ENCODE data around the gene NPIPA1. TPM values are rescaled to one million over a fixed set of nuclear protein-coding genes. Genes with fewer than 3 reads are reported as not detected.

The NPIPA1 gene
- total RNA-seq = 47.1 and 53.0 TPM in 2 replicates

DNA sequence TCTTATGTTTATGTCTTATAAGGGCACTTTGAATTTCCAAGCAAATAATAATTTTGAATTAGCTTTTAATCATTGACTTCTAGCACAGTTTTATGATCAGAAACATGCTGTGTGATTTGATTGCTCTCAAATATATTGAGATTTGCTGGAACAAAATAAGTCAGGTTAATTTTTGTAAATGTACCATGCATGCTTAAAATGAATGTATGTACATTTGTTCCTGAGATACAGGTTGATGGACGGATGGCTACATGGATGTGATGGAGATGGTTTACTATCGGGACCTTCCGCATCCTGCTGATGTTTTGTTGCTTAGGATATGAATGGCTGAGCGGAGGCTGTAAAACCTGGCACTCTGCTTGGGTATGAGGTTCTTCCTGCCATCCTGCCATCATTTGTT is at the start of gene NPIPA1:
TSS of gene NPIPA1 (plus strand) at position 301 of the 400 bp plus-strand sequence. CDS start at position 301, 0 bp downstream.

DNA sequence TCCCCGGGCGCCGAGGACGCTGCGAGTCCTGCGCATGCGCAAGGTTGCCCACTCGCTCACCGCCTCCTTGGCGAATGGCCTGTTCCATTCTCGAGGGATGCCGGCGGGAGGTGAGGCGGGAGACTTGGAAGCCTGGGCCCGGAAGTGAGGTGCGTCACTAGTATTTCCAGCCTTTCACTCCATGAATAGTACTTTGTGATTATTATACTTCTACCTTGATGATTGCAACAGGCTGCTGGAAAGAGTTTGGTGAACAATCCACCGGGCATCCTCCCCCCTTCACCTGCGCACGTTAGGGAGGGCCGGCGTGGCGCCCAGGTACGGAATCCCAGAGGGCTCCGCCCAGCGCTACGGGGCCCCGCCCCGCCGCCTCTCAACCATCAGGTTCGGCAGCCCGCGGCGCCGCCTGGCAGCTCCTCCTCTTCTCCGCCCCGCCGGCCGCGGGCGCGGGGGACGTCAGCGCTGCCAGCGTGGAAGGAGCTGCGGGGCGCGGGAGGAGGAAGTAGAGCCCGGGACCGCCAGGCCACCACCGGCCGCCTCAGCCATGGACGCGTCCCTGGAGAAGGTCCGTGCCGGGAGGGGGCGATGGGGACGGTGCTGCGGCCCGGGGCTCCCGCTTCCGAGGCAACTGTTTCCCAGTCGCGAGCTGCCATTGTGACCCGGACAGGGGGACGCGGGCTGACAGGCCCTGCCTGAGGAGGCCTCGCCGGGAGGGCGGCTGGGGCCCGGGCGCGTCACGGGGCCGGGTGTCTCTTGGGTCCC is 37.6 kb downstream of the NPIPA1 start, which contains the start of gene PDXDC1:
TSS of gene PDXDC1 (plus strand) at position 371 of the 762 bp plus-strand sequence. CDS start at position 545, 174 bp downstream.

Other genes with a start within 250 kb of the NPIPA1 start
- not detected in 2 replicates for gene PLA2G10, start 243.1 kb upstream of the NPIPA1 start, total RNA-seq
- gene NPIPA3, start 234.0 kb upstream of the NPIPA1 start, total RNA-seq = not detected in 2 replicates
- gene NPIPA2, start 194.9 kb upstream of the NPIPA1 start, total RNA-seq = not detected in 2 replicates
- gene NOMO1, start 103.7 kb upstream of the NPIPA1 start, total RNA-seq = 72.0 and 111 TPM in 2 replicates
- 58.5 and 65.9 TPM in 2 replicates for gene PDXDC1, start 37.6 kb downstream of the NPIPA1 start, total RNA-seq
- gene NTAN1, start 118.6 kb downstream of the NPIPA1 start, total RNA-seq = 51.5 and 57.4 TPM in 2 replicates
- 22.6 and 22.8 TPM in 2 replicates for gene RRN3, start 156.8 kb downstream of the NPIPA1 start, total RNA-seq